SKM-1 treated with dmso at 0.1 percent for 144 hours (cell line): Measurements from ENCODE around the gene SETD3.

Experiments used
- DNase-seq: peaks from one replicate; lab custom pipeline; 2025; ENCODE audit not compliant: unreplicated experiment; lab: John Stamatoyannopoulos, UW

Gene SETD3

GRCh38 chr14:99479906-99480869, at the start of gene SETD3:
Gene SETD3 (minus strand): TSS chr14:99480859. CDS start chr14:99465805, 15,054 bp downstream.
- no peak for DNase-seq

- DNase-seq, result no peak
These were observed 49.2 kb upstream of the SETD3 start for GRCh38 chr14:99529899-99530298.

- DNase-seq, result no peak
These were observed 46.9 kb upstream of the SETD3 start for GRCh38 chr14:99527427-99528076.

DNA sequence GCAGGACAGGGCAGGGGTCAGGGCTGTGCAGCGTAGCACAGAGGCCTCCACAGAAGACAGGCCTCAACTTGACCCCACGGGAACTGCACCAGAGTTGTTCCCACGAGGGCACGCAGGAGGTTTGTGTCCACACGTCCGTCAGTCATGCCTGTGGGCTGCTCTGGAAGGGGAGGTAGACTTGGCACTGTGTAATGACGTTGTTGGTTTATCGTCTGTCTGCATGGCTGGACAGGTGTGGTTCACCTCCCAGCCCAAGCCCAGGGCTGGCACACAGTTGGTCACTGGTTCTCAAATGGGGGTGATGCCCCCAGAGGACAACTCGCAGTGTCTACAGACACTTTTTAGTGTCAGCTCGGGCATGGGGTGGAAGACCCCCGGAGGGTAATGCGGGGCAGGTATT, 46.4 kb upstream of the SETD3 start:
- no peak for DNase-seq

DNA sequence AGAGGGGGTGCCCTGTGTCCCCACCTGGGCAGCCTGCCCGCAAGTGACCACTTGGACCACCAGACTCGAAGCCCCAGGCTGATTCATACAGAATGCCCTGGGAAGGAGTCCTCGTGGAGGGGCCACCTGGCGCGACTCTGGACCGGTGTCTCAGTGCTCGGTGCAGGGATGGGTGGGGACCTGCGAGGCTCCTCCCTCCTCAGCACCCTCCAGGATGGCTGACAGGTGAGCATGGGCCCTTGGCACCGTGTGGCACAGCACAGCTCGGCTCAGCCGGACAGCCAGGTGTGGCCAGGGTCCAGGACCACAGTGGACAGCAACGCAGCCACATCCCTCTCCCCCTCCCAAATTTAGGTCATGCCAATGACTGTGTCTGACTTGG, 45.0 kb upstream of the SETD3 start:
- no peak for DNase-seq

- no peak for DNase-seq
These were observed 44.4 kb upstream of the SETD3 start for GRCh38 chr14:99524804-99525698.

DNA sequence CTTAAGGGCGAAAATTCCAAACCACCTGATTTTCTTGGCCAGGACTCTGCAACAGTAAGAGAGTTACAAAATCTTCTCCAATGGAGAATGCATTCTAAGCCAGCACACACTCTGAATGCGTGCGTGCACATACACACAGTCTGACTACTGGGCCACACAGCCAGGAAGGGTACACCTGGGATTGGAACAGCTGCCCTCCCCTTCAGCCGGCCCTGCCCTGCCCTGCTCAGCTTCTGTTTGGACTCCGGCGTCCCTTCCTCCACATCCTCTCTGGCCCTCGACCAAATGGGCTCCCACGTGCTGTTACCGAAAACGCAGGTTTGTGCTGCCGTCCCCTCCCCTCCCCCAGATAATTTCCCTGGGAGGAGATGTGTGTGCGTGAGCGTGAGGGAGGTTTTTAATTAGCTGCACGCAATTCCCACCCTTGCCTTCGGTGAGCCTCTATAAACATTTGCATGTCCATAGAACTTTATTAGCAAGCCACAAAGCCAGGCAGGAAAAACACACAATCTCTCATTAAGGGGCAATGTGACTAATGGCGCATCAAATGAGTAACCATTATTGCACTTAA, 43.5 kb upstream of the SETD3 start:
- no peak for DNase-seq

GRCh38 chr14:99523704-99524055, 43.0 kb upstream of the SETD3 start:
- DNase-seq, result no peak

DNA sequence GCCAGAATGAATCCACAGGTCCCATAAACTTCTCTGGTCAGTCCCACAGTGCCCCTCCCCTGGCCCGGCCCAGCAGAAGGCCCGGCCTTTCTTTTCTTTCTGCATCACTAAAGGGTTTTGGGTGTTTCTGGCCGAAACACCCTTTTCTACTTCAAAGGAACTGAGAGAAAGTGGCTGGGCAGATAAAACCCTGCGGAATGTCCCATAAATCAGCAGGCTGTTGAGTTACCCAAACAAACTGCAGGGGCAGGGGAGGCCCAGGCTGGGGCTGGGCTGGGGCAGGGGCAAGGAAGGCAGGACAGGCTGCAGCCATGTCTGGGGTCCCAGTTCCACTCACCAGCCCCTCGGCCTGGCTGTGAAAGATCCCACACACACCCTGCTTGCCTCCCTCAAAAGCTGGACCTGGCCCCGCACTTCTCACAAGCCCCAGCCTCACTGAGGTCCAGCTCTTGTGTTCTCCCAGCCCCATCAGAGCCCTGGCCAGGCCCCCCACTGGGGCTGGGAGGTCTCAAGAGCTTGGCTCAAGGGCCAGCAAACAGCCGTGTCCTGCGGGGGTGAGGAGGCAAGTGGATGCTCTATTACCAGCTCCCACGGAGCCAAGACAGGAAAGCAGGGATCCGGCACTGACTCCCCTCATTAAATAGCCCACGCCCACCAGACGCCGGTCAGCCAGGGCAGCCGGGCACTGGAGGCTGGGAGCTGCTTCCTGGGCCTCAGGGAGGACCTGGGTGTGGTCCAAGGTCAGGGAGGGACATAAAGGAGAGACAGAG, 42.5 kb upstream of the SETD3 start:
- DNase-seq, result no peak

GRCh38 chr14:99522457-99522891, 41.8 kb upstream of the SETD3 start:
- no peak for DNase-seq

- DNase-seq, result no peak
These were observed 41.4 kb upstream of the SETD3 start for GRCh38 chr14:99522025-99522401.

DNA sequence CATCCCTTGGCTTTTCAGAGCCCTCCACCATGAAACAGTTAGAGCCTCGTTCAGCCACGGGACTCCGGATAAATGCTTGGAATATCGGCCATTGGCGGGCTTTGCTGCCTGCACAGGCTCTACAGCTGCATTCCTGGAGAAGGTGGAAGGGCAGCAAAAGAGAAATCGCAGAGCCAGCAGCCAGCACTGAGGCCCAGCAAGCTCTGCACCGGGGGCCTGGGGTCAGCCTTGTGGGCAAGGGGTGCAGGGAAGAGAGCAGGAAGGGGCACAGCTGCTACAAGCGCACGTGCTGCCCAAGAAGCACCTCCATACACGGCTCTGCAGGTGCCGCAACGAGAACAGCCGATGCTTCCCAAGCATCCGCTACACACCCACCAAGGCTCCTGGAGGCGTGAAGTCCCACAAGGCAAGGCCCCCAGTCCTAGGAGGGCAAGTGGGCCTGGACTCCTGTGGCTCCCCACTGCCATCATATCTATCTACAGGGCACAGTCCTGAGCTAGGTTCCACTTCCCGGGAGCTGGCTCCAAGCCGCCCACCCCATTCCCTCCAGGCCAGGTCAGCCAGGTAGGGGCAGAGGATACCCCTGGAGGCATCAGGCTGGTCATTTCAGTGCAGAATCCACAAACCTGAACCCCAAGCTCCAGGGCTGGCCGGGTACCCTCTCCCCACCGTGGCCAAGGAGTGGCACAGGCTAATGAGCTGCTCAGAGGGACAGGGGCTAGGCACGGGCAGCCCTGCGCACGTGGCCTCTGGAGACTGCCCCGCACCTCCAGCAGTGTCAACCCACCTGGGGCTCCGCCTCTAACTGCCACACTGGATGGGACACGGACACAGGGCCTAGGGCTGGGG, 40.7 kb upstream of the SETD3 start:
- no peak for DNase-seq

DNA sequence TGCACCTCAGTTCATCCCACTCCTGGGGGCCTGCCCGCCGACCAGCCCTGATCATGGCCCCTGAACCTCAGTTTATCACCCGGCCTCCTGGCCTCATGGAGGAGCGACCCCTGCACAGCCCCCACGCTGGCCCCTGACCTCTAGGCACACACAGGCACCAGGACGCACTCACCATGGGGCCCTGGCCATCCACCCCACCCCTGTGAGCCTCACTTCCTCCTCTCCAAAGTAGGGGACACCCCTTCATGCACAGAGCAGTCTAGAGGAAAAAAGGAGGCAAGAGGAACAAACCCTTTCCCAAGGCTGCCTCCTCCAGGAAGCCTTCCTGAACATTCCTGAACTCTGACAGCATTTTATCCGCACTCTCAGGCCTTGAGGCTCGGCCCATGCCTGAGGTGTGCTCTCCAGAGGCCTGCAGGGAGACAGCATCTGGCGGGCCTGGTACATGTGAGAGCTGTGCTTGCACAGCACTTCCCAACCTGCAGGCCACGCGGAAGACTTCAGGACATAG, 40.0 kb upstream of the SETD3 start:
- no peak for DNase-seq

DNA sequence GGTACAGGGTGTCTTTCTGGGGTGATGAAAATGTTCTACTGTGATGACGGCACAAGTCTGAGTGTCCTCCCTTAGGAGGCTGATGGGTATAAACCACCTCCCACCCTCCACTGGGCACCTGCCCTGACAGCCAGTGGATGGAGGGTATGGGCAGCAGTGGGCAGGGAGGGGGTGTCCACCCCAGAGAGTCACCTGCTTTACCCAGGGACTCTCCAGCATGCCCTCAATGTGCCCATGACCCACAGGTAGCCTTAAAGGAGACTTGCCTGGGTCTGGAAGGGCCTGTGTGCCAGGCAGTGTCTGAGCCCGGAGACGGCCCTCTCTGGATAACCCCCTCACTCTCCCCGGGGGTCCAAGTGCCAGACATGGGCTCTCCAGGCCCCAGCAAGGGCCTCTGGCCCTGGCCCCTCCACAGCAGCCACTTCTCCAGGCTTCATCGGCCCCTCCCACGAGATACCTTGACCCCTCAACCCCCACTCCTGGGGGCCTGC, 39.3 kb upstream of the SETD3 start:
- DNase-seq, result no peak

DNA sequence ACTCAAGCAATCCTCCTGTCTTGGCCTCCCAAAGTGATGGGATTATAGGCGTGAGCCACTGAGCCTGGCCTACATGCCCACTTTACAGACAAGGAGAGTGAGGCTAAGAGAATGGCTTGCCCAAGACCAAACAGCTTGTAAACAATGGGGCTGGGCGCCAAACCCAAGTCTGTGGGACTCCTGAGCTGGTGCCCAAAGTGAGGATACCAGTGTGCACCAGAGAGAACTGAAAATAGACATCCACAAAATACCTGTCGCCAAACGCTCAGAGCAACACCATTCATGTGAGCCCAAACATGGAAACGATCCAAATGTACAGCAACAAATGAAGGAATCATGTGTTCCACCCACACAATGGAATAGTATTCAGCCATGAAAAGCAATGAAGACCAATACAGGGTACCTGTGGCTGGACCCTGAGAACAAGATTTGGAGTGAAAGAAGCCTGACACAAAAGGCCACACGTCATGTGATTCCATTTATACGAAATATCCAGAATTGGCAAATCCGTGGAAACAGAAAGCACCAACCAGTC, 38.8 kb upstream of the SETD3 start:
- no peak for DNase-seq

DNA sequence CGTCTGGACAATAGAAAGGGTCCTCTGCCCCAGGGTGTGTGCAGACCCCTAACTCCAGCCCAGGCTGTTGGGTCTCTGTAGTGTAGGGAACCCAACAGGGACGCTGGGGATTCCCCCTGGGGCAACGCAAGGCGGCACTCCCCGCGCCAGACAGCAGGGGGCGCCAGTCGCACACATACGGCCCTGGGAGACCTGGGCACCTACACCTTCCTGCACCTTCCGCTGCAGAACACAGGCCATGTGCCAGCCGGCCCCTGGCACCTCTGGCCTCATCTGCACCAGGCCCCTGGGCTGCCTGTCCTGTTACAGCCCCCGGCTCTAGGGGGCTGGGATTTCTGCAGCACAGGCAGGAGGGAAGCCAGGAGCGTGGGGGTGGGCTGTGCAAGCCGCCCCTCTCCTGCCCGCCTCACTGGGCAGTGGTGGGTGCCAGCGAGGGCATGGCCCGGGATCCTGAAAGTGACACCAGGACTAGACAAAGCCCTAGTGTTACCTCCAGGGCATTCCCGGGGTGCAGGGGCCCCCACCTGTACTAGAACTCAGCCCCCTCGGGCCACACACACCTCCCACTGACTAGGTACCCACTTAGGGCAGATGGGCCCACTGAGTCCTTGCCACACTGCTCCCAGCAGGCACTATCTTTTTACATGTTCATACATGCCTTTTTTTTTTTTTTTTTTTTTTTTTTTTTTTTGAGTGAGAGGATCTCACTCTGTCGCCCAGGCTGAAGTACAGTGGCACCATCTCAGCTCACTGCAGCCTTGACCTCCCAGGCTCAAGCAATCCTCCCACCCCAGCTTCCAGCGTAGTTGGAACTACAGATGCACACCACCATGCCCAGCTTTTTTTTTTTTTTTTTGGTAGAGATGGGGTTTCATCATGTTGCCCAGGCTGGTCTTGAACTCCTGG, 38.0 kb upstream of the SETD3 start:
- peak; percentile 3 for DNase-seq

DNA sequence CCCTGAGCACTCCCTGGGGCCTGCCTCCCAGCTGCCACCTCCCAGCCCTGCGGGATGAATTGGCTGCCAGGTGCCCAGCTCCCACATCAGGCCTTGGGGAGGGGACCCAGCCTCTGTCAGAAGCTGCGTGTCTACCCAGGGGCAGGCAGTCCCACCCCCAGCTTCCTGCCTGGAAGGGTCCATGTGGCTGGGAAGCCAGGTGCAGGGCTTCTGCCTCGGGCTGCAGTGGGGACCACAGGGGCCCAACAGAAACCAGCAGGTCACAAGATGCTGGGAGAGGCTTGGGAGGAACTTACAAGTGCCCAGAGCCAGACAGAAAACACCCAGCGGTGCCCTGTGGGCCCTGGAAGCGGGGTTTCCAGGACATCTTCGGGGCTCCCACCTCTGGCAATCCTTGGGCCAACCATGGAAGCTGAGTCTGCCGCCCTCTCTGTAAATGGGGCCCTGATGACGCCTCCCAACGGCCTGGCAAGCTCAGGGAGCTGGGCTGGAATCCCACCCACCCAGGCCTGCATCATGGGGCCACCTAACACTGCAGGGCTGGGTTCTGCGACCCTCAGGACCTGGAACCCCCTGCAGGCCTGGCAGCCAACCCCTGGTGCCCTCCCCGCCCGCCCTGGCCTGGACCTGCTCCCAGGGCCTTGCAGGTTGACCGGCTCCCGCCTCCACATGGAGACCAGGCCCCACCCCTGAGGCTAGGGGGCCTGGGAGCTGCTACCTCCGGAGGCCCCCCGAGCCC, 37.2 kb upstream of the SETD3 start:
- DNase-seq, result no peak
